Measurements from ENCODE around the gene F11.
"Not testable (repeated sequence)": the region's sequence is repeated elsewhere in the genome, so short reads cannot be mapped to it uniquely, and the experiment has no call there.

F11 gene

GRCh38 chr4:186249785-186250754 is 15.9 kb upstream of the F11 start:
- DNase-seq (ENCODE audit: low spot score): no peak

- no peak for DNase-seq (ENCODE audit: low spot score)
Measured at GRCh38 chr4:186250760-186251159, 15.2 kb upstream of the F11 start.

GRCh38 chr4:186255122-186255521 is 10.9 kb upstream of the F11 start:
- no peak for DNase-seq (ENCODE audit: low spot score)

- no peak for DNase-seq (ENCODE audit: low spot score)
Measured at GRCh38 chr4:186258216-186258811, 7.7 kb upstream of the F11 start.

- DNase-seq (ENCODE audit: low spot score): no peak
Measured at GRCh38 chr4:186260117-186260503, 5.9 kb upstream of the F11 start.

- DNase-seq (ENCODE audit: low spot score): no peak
Measured at GRCh38 chr4:186260504-186261448, 5.2 kb upstream of the F11 start.

GRCh38 chr4:186264660-186265059 is 1.3 kb upstream of the F11 start:
- DNase-seq (ENCODE audit: low spot score): no peak

- DNase-seq (ENCODE audit: low spot score): not testable (repeated sequence)
Measured at GRCh38 chr4:186265250-186265649, 739 bp upstream of the F11 start.

- no peak for DNase-seq (ENCODE audit: low spot score)
Measured at GRCh38 chr4:186266729-186267456, 904 bp downstream of the F11 start.

- no peak for DNase-seq (ENCODE audit: low spot score)
Measured at GRCh38 chr4:186271081-186271678, 5.2 kb downstream of the F11 start.

- DNase-seq (ENCODE audit: low spot score): no peak
Measured at GRCh38 chr4:186272699-186273391, 6.9 kb downstream of the F11 start.

- not testable (repeated sequence) for DNase-seq (ENCODE audit: low spot score)
Measured at GRCh38 chr4:186273392-186273789, 7.4 kb downstream of the F11 start.

- DNase-seq (ENCODE audit: low spot score): no peak
Measured at GRCh38 chr4:186283311-186283710, 17.3 kb downstream of the F11 start.

- no peak for DNase-seq (ENCODE audit: low spot score)
Measured at GRCh38 chr4:186285147-186285546, 19.2 kb downstream of the F11 start.

- no peak for DNase-seq (ENCODE audit: low spot score)
Measured at GRCh38 chr4:186286581-186286980, 20.6 kb downstream of the F11 start.

GRCh38 chr4:186291256-186291890 is 25.4 kb downstream of the F11 start:
- no peak for DNase-seq (ENCODE audit: low spot score)

- DNase-seq (ENCODE audit: low spot score): no peak
Measured at GRCh38 chr4:186294160-186294559, 28.2 kb downstream of the F11 start.

- no peak for DNase-seq (ENCODE audit: low spot score)
Measured at GRCh38 chr4:186296481-186296880, 30.5 kb downstream of the F11 start.

- DNase-seq (ENCODE audit: low spot score): no peak
Measured at GRCh38 chr4:186297013-186297645, 31.1 kb downstream of the F11 start.
